ENCODE measurements around the gene PATZ1. TPM values are rescaled to one million over a fixed set of nuclear protein-coding genes. Genes with fewer than 3 reads are reported as not detected.
"Not testable (repeated sequence)": the region's sequence is repeated elsewhere in the genome, so short reads cannot be mapped to it uniquely, and the experiment has no call there.

The PATZ1 gene
- total and polyA plus RNA-seq, 7 donors = 3.7 to 21.4 (median 17.4) TPM

DNA sequence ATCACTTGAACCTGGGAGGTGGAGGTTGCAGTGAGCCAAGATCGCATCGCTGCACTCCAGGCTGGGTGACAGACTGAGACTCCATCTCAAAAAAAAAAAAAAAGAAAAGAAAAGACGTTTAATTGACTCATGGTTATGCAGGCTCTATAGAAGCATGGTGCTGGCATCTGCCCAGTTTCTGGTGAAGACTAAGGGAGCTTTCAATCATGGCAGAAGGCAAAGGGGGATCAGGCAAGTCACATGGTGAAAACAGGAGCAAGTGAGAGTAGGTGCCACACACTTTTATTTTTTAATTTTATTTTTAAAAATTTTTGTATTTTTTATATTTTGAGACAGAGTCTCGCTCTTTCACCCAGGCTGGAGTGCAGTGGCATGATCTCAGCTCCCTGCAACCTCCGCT lies 8.4 kb upstream of the PATZ1 start:
- Histone ChIP-seq H3K36me3 (no peaks in the 10 kb centered on the region), H3K4me1 (no peaks in the 10 kb centered on the region), H3K27ac (no peak overlapping the region), H3K9me3 (no peaks in the 10 kb centered on the region), H3K27me3 (peaks cover 0 to 4% (median 0%) of the 10 kb centered on the region in 3 donors), H3K4me3 (no peak overlapping the region)
- 79% methylated on average over 5 of the region's 5 CpGs for WGBS, 2 donors
- intact Hi-C loops (cut with DNase I) = no loop called here
- no peak for TF ChIP-seq CTCF (IDR thresholded peaks at IDR 0.05)
- no peak for TF ChIP-seq POLR2A (IDR thresholded peaks at IDR 0.05)
- no peak for TF ChIP-seq POLR2AphosphoS5 (IDR thresholded peaks at IDR 0.05)
- no peak for TF ChIP-seq EP300 (IDR thresholded peaks at IDR 0.05)
- no peak for DNase-seq

- Histone ChIP-seq H3K27ac (no peak overlapping the region), H3K4me1 (peaks cover 0 to 17% (median 8%) of the 10 kb centered on the region in 4 donors), H3K9me3 (no peaks in the 10 kb centered on the region), H3K27me3 (no peaks in the 10 kb centered on the region), H3K36me3 (no peaks in the 10 kb centered on the region), H3K4me3 (no peak overlapping the region)
- 30 to 65% methylated on average over 8 of the region's 8 CpGs for WGBS, 2 donors
- intact Hi-C loops (cut with DNase I) = no loop called here
- no peak for TF ChIP-seq POLR2A (IDR thresholded peaks at IDR 0.05)
- no peak for TF ChIP-seq CTCF (IDR thresholded peaks at IDR 0.05)
- no peak for TF ChIP-seq EP300 (IDR thresholded peaks at IDR 0.05)
- TF ChIP-seq POLR2AphosphoS5 (IDR thresholded peaks at IDR 0.05) = no peak
- DNase-seq = no peak
Observed at GRCh38 chr22:31350410-31350863, 4.3 kb upstream of the PATZ1 start.

DNA sequence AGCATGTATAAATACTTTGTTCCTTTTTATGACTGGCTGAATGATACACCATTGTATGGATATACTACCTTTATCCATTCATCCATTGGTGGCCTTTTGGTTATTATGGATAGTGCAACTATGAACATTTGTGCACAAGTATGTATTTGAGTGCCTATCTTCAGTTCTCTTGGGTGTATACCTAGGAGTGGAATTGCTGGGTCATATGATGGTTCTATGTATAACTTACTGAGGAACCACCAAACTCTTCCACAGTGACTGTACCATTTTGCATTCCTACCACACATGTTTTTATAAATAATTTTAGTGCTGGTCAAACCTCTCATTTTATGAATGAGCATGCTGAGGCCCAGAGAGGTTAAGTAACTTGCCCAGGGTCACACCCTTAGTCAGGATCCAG lies 3.8 kb upstream of the PATZ1 start:
- Histone ChIP-seq H3K27ac (no peak overlapping the region), H3K4me3 (no peak overlapping the region), H3K9me3 (no peaks in the 10 kb centered on the region), H3K36me3 (no peaks in the 10 kb centered on the region), H3K4me1 (peaks cover 0 to 22% (median 13%) of the 10 kb centered on the region in 4 donors), H3K27me3 (no peaks in the 10 kb centered on the region)
- intact Hi-C loops (cut with DNase I) = no loop called here
- no peak for TF ChIP-seq CTCF (IDR thresholded peaks at IDR 0.05)
- TF ChIP-seq POLR2AphosphoS5 (IDR thresholded peaks at IDR 0.05) = no peak
- no peak for TF ChIP-seq EP300 (IDR thresholded peaks at IDR 0.05)
- TF ChIP-seq POLR2A (IDR thresholded peaks at IDR 0.05) = no peak
- no peak for DNase-seq

DNA sequence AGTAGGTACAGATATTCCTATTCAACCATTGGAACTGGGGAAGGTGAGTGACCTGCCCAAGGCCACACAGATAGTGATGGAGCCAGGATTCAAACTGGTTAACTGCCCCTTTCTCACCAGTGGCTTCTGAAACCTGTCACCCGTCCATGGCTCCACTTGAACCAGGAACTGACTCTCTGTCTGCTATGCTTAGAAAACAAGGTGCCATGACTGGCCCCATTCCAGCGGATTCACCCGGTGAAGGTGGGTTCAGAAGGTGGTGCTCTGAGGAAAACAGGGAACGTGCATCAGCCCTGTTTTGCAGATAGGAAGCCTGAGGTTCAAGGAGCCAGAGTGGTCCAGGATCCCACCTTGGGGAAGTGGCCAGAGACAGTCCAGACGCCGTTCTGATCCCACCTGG lies 2.6 kb upstream of the PATZ1 start:
- no peak overlapping the region for H3K27ac ChIP-seq
- no peaks in the 10 kb centered on the region for H3K36me3 ChIP-seq
- H3K4me1 ChIP-seq = peaks cover 0 to 34% (median 25%) of the 10 kb centered on the region in 4 donors
- DNase-seq = no peak
- WGBS, 2 donors = 90 to 94% methylated on average over 6 of the region's 6 CpGs
- no peaks in the 10 kb centered on the region for H3K9me3 ChIP-seq
- no peak overlapping the region for H3K4me3 ChIP-seq
- intact Hi-C loops (cut with DNase I) = no loop called here
- no peak for TF ChIP-seq EP300 (IDR thresholded peaks at IDR 0.05)
- no peak for TF ChIP-seq POLR2AphosphoS5 (IDR thresholded peaks at IDR 0.05)
- no peak for TF ChIP-seq POLR2A (IDR thresholded peaks at IDR 0.05)
- no peak for TF ChIP-seq CTCF (IDR thresholded peaks at IDR 0.05)
- no peaks in the 10 kb centered on the region for H3K27me3 ChIP-seq

DNA sequence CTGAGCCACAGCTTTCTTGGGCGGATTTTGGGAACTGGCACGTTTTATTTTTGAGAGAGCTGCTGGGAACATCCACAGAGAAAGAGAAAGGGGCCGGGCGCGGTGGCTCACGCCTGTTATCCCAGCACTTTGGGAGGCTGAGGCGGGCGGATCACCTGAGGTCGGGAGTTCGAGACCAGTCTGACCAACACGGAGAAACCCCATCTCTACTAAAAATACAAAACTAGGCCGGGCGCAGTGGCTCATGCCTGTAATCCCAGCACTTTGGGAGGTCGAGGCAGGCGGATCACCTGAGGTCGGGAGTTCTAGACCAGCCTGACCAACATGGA lies 1.8 kb upstream of the PATZ1 start:
- H3K36me3 ChIP-seq; intact Hi-C loops (cut with DNase I); H3K27me3 ChIP-seq; DNase-seq; H3K9me3 ChIP-seq: not testable (repeated sequence)
- Histone ChIP-seq H3K4me3 (peak overlapping the region; percentile 60 to 79 (median 66)), H3K27ac (peak overlapping the region; percentile 88 to 93 (median 90)), H3K4me1 (peaks cover 0 to 42% (median 33%) of the 10 kb centered on the region in 4 donors)
- WGBS, 2 donors = 40 to 81% methylated on average over 16 of the region's 16 CpGs
